Measurements from ENCODE around the gene ST8SIA4. TPM values are rescaled to one million over a fixed set of nuclear protein-coding genes. Genes with fewer than 3 reads are reported as not detected.

The ST8SIA4 gene
- total RNA-seq, 2 experiments from 2014 or later = 17.8 to 19.5 TPM

DNA sequence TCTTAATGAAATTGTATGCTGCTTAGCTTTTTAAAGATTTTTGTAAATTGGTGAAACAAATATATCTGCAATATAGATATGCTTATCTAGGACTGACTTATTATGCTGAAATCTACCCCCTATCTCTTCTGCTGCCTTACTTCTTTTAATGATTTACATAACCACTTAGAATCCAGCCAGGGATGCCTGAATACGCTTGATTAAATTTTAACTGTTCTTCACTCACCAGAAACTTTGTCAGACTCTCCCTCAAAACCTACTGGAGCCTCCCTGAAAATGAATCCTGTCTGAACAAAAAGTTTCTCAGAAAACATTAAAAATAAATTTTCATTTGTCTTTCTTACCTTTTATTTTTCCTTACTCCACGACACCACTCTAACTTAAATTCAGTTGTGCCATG lies 111.7 kb downstream of the ST8SIA4 start:
- no peaks in the 10 kb centered on the region for H3K4me1 ChIP-seq (ENCODE audit: insufficient read depth, low read length)
- no peak overlapping the region for H3K4me3 ChIP-seq (ENCODE audit: low read length)
- Mint-ChIP-seq H3K36me3 (ENCODE audit: low read depth) (no peaks in the 10 kb centered on the region), H3K9me3 (peaks cover 6% of the 10 kb centered on the region), H3K4me1 (ENCODE audit: low read depth) (no peaks in the 10 kb centered on the region), H3K27ac (no peak overlapping the region), H3K27me3 (no peaks in the 10 kb centered on the region), H3K4me3 (no peak overlapping the region)
- POLR2A ChIA-PET = no interaction called here
- H3K36me3 ChIP-seq (ENCODE audit: insufficient read depth, low read length) = no peaks in the 10 kb centered on the region
- no peaks in the 10 kb centered on the region for H3K27me3 ChIP-seq (ENCODE audit: control insufficient read depth in 1 of 2, insufficient read depth in 2 of 2, low read length in 2 of 2)
- intact Hi-C loops (cut with DNase I, micrococcal nuclease) = no loop called here
- H3K9me3 ChIP-seq (ENCODE audit: control insufficient read depth in 1 of 2, insufficient read depth in 1 of 2, low read length in 2 of 2) = peaks cover 0 to 13% of the 10 kb centered on the region in 2 experiments
- ATAC-seq (ENCODE audit: poor library complexity) = no peak
- CTCF ChIA-PET = no interaction called here
- DNase-seq = no peak
- no peak overlapping the region for H3K27ac ChIP-seq (ENCODE audit: low read depth in 1 of 2, low read length in 2 of 2)
- TF ChIP-seq, protein P1, sequence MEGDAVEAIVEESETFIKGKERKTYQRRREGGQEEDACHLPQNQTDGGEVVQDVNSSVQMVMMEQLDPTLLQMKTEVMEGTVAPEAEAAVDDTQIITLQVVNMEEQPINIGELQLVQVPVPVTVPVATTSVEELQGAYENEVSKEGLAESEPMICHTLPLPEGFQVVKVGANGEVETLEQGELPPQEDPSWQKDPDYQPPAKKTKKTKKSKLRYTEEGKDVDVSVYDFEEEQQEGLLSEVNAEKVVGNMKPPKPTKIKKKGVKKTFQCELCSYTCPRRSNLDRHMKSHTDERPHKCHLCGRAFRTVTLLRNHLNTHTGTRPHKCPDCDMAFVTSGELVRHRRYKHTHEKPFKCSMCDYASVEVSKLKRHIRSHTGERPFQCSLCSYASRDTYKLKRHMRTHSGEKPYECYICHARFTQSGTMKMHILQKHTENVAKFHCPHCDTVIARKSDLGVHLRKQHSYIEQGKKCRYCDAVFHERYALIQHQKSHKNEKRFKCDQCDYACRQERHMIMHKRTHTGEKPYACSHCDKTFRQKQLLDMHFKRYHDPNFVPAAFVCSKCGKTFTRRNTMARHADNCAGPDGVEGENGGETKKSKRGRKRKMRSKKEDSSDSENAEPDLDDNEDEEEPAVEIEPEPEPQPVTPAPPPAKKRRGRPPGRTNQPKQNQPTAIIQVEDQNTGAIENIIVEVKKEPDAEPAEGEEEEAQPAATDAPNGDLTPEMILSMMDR (IDR thresholded peaks at IDR 0.05) = no peak

DNA sequence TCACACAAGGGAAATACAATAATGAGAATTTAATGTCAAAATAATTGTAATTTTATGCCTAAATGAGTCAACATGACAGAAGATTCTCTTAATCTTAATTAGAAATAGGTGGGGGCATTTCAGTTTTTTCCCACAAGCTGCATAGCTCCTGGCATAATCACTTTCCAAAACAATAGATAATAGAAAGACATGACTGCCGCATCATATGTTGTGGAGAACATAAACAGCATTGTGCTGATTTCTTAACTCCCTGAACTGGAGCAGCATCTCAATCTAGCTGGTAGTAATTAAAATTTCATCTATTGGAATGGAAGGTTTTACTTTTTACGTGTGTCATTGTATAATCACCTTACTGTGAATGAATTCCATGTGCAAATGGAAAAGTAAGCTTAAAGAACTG lies 112.1 kb downstream of the ST8SIA4 start:
- H3K9me3 Mint-ChIP-seq = peaks cover 6% of the 10 kb centered on the region
- Histone ChIP-seq H3K27ac (ENCODE audit: low read depth in 1 of 2, low read length in 2 of 2) (no peak overlapping the region), H3K36me3 (ENCODE audit: insufficient read depth, low read length) (no peaks in the 10 kb centered on the region), H3K4me1 (ENCODE audit: insufficient read depth, low read length) (no peaks in the 10 kb centered on the region), H3K27me3 (ENCODE audit: control insufficient read depth in 1 of 2, insufficient read depth in 2 of 2, low read length in 2 of 2) (no peaks in the 10 kb centered on the region), H3K4me3 (ENCODE audit: low read length) (no peak overlapping the region), H3K9me3 (ENCODE audit: control insufficient read depth in 1 of 2, insufficient read depth in 1 of 2, low read length in 2 of 2) (peaks cover 0 to 13% of the 10 kb centered on the region in 2 experiments)
- no peaks in the 10 kb centered on the region for H3K4me1 Mint-ChIP-seq (ENCODE audit: low read depth)
- no peaks in the 10 kb centered on the region for H3K27me3 Mint-ChIP-seq
- ChIA-PET POLR2A (no interaction called here), CTCF (no interaction called here)
- H3K27ac Mint-ChIP-seq = no peak overlapping the region
- intact Hi-C loops (cut with DNase I, micrococcal nuclease) = no loop called here
- no peak overlapping the region for H3K4me3 Mint-ChIP-seq
- TF ChIP-seq, protein P1 (IDR thresholded peaks at IDR 0.05) = no peak
- DNase-seq (no peak), ATAC-seq (ENCODE audit: poor library complexity) (no peak)
- H3K36me3 Mint-ChIP-seq (ENCODE audit: low read depth) = no peaks in the 10 kb centered on the region

DNA sequence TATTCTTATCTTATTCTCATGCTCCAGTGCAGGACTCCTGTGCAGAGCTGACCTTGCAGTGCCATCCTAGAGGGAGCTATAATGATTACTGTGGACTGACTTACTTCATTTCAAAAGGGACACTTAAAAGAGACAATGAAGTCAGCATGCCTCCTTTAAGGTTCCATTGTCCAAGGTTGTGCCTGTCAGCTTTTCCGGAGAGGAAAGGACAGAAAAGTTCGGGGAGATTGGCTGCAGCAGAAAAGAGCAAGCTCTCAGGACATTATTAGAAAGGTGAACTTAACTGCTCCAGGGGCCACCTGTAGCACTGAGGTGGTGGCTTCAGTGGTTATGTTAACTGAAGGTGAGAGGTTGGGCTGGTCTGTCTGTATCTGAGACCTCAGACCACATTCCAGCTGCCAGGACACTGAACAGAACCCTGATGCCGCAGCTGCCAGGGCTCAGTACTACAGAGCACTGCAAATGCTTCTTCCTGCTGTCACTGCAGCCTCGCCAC lies 112.9 kb downstream of the ST8SIA4 start:
- H3K27me3 Mint-ChIP-seq = no peaks in the 10 kb centered on the region
- H3K9me3 Mint-ChIP-seq = peaks cover 5% of the 10 kb centered on the region
- Histone ChIP-seq H3K27me3 (ENCODE audit: control insufficient read depth in 1 of 2, insufficient read depth in 2 of 2, low read length in 2 of 2) (no peaks in the 10 kb centered on the region), H3K27ac (ENCODE audit: low read depth in 1 of 2, low read length in 2 of 2) (no peak overlapping the region), H3K4me3 (ENCODE audit: low read length) (no peak overlapping the region), H3K4me1 (ENCODE audit: insufficient read depth, low read length) (no peaks in the 10 kb centered on the region), H3K36me3 (ENCODE audit: insufficient read depth, low read length) (no peaks in the 10 kb centered on the region), H3K9me3 (ENCODE audit: control insufficient read depth in 1 of 2, insufficient read depth in 1 of 2, low read length in 2 of 2) (peaks cover 0 to 19% of the 10 kb centered on the region in 2 experiments)
- H3K36me3 Mint-ChIP-seq (ENCODE audit: low read depth) = no peaks in the 10 kb centered on the region
- CTCF ChIA-PET = no interaction called here
- no peaks in the 10 kb centered on the region for H3K4me1 Mint-ChIP-seq (ENCODE audit: low read depth)
- H3K27ac Mint-ChIP-seq = no peak overlapping the region
- TF ChIP-seq, protein P1 (IDR thresholded peaks at IDR 0.05) = no peak
- POLR2A ChIA-PET = interaction anchor here (0.8 kb wide), 1 partner anchor 110 kb away, joined by 3 read pairs; no protein-coding TSS in a partner anchor
- DNase-seq (no peak), ATAC-seq (ENCODE audit: poor library complexity) (no peak)
- no peak overlapping the region for H3K4me3 Mint-ChIP-seq
- intact Hi-C loops (cut with DNase I, micrococcal nuclease) = no loop called here

Measured in CD4-positive, alpha-beta T cell (primary cell).